HL-60/S4 (cell line): ENCODE data around the gene S100A13.
"Not testable (repeated sequence)": the region's sequence is repeated elsewhere in the genome, so short reads cannot be mapped to it uniquely, and the experiment has no call there.

Experiments
- in situ Hi-C: fragments of 300-500 bp; cut with MboI; formaldehyde crosslinking; loops from 2 replicates; pipeline ENCODE4 v1.14.3; 2022; ENCODE audit warnings: low sequenced_read_pairs

Gene S100A13

DNA sequence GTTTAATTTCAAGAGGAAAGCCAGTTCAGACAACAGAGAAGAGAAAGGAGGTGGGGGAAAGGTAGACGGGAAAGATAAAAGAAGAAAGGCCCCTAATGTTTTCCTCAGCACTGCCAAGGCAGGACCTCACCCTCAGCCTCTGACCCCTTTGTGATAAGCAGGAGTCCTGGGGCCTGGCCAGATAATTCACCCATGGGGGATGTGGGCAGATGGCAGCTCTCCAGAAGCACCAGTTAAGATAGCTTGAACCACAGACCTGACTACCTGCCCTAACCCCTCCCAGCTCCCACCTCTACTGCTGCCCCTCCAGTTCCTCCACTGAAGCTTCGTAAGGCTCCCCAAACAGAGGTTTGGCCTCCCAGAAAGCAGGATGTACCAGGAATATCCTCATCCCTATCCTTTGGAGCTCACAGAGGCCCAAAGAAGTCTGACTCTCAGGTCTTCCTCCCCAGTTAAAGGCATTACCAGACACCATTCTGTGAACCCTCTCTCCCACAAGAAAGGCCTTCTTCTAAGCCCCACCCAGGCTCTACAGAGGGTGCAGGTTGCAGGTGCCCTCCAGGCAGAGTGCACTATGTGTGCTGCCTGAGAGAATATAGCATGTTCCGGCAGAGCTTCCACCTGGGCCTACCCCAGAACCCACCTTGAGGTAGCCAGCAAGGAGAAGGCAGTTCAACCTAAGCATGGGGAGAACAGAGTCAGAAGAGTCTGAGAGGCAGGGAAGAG, 22.0 kb upstream of the S100A13 start:
- in situ Hi-C loops: no loop called here

DNA sequence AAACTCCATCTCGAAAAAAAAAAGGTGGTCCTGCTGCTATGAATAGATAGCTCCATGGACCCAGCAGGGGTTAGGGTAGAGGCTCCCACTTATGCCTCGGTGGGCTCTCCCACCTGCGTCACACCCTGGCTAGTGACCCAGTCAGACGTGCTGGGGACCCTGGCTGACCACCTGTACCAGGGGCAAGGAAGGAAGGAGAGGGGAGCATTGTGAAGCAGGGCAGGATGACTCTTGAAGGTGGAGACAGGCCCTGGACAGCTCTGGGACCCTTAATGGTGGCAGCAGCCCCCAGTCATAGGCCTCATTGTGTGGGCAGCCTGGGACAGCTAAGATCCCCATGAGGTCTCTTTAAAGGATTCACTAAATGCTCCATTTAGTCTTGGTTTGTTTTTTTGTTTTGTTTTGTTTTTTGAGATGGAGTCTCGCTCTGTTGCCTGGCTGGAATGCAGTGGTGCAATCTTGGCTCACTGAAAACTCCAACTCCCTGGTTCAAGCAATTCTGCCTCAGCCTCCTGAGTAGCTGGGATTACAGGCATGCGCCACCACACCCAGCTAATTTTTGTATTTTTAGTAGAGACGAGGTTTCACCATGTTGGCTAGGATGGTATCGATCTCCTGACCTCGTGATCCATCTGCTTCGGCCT, 20.8 kb upstream of the S100A13 start:
- in situ Hi-C loops: no loop called here

- in situ Hi-C loops: no loop called here
Measured at GRCh38 chr1:153647346-153647714, 20.0 kb upstream of the S100A13 start.

DNA sequence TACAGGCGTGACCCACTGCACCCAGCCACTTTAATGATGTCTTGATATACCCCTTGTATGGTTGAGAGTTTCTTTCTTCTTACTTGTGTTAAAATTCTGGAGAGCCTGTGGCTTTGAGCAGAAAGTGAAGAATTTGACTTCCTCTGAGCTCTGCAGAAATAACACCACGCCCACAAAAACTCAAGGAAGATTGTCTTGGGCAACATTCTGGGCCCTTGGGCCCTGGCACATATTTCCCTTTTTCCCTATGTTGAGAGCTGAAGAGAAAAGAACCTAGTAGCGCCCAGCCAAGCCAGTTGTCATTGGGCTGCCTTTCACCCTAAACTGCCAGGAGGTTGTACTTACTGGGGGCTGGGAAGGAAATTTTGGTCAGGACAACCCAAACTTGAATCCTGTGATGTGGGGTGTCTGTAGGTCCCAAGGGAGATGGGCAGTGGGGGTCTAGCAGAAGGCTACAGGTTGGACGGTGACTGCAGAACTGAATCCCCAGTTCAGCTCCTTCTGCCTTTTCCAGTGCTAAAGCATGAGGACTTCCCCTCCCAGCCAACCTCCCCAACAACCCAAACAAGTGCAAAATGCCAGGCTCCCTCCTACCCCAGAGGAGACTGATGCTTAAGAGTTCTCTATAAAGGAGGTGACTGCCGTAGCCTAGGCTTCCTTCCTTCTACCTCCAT, 19.5 kb upstream of the S100A13 start:
- in situ Hi-C loops: no loop called here

DNA sequence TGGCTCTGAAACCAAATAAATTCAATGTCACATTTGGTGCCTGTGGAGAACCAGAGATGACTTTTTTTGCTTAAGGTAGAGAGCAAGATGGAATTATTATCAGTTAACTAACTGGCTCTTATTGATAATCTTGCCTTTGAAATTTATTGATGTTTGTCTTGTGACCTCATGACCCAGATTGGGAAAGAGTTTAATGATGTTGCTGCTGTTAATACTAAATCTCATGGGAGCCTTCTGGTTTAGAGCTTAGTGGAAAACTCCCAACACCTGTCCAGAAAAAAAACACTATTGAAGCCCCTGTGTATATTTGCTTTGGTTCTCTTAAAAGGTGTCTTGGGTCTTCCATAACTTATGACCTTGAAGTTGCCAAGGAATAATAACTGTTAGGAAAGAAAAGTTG, 16.5 kb upstream of the S100A13 start:
- in situ Hi-C loops: no loop called here

GRCh38 chr1:153643100-153643499, 15.8 kb upstream of the S100A13 start:
- in situ Hi-C loops: no loop called here

- in situ Hi-C loops: no loop called here
Measured at GRCh38 chr1:153642161-153642560, 14.9 kb upstream of the S100A13 start.

- in situ Hi-C loops: no loop called here
Measured at GRCh38 chr1:153640861-153641260, 13.6 kb upstream of the S100A13 start.

DNA sequence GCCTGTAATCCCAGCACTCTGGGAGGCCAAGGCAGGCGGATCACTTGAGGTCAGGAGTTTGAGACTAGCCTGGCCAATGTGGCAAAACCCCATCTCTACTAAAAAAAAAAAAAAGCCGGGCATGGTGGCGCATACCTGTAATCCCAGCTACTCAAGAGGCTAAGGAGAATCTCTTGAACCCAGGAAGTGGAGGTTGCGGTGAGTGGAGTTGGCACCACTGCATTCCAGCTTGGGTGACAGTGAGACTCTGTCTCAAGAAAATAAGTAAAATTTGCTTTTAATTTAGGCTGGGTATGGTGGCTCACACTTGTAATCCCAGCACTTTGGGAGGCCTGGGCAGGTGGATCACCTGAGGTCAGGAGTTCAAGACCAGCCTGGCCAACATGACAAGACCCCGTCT, 12.9 kb upstream of the S100A13 start:
- in situ Hi-C loops: not testable (repeated sequence)

DNA sequence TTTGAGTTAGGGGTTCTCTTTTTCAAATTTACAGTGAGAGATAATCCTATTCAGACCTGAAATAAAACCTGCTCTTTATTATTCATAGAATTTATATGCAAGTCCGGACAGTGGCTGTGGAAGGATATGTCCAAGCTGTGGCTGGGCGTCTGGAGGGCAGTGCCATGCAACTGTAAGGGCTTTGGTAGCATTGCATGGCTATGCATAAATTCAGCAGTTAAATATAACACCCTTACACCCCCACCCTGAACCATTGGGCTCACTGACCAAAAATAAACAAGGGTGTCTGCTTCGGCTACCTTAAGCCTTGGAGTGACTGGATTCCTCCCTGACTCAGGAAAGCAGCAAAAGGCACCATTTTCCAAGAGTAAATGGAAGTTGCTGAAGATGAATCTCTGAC, 12.0 kb upstream of the S100A13 start:
- in situ Hi-C loops: no loop called here

GRCh38 chr1:153638261-153638660, 11.0 kb upstream of the S100A13 start:
- in situ Hi-C loops: no loop called here

- in situ Hi-C loops: no loop called here
Measured at GRCh38 chr1:153636312-153636711, 9.0 kb upstream of the S100A13 start.

DNA sequence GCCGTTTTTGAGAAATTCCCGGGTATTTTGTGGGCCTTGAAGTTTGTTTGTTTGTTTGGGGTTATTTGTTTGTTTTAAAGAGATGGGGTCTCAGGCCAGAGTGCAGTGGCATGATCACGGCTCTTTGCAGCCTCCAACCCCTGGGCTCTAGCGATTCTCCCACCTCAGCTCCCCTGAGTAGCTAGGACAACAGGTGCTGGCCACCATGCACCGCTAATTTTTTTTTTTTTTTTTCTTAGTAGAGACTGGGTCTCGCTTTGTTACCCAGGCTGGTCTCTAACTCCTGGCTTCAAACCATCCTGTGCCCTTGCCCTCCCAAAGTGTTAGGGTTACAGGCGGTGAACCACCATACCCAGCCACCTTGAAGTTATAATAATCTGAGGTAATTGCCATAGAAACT, 8.6 kb upstream of the S100A13 start:
- in situ Hi-C loops: no loop called here

DNA sequence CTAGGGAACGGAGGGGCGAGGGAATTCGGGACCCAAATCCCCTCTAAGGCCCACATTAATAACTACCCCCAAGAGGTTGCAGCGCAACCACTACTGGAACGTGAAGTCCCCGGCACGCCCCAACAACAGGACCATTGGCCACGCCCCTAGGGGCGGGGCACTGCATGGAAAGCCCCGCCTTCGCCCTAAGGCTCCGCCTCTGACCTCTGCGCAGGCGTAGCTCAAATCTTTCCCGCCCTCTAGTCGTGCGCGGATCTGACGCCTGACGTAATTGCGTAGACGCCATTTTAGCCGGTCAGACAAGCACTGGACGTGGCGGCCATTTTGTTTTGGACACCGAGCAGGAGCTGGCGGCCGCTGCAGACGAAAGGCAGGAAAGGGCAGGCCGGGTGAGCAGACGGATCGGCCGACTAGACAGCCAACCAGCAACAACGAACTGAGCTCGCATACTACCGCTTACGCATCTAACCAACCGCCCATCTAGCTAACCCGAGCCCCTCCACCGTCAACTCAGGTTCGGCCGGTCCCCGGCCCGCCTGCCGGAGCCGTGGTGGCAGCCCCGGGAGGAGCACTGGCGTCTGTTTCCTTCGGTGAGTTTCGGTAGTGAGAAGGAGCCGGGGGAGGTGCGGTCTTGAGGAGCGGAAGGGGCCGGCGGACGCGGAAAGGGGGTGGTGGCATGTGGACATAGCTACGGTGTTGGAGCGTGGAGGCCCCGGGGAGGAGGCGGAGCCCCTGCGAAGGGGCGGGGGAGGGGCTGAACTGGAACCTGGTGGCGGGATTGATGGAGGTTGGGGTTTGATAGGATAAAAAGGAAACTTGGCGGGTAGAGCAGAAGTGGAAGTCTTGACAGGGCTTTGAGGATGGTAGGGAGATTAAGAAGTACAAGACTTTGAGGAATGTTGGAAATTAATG, 6.7 kb upstream of the S100A13 start, which contains the start of gene CHTOP:
CHTOP (plus strand) TSS at position 313 of the 912 bp plus-strand sequence. CDS start 2,523 bp downstream, outside the sequence.
- in situ Hi-C loops: no loop called here

DNA sequence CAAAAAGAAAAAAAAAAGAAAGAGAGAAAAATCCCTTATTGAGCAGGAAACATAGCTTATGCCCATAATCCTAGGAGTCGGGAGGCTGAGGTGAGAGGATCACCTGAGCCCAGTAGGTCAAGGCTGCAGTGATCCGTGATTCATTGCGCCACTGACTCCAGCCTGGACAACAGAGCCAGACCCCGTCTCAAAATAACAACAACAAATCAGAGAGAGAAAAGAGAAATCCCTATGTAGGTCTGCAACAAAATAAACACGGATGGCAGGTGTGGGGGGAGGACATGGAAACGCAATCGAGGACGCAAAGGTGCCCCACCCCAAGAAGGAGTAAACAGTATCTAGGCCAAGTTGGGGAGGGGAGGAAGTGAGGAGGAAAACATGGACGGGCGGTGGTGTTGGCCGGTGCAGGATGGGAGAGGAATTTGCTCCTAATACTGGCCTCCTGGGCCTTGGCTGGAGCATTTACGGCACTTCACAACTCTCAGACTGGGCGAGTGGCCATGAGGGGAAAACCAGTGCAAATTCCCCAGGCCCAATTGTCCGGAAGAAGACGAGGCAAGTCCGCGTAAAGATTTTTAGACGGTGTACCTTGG, 6.0 kb upstream of the S100A13 start:
- in situ Hi-C loops: no loop called here

DNA sequence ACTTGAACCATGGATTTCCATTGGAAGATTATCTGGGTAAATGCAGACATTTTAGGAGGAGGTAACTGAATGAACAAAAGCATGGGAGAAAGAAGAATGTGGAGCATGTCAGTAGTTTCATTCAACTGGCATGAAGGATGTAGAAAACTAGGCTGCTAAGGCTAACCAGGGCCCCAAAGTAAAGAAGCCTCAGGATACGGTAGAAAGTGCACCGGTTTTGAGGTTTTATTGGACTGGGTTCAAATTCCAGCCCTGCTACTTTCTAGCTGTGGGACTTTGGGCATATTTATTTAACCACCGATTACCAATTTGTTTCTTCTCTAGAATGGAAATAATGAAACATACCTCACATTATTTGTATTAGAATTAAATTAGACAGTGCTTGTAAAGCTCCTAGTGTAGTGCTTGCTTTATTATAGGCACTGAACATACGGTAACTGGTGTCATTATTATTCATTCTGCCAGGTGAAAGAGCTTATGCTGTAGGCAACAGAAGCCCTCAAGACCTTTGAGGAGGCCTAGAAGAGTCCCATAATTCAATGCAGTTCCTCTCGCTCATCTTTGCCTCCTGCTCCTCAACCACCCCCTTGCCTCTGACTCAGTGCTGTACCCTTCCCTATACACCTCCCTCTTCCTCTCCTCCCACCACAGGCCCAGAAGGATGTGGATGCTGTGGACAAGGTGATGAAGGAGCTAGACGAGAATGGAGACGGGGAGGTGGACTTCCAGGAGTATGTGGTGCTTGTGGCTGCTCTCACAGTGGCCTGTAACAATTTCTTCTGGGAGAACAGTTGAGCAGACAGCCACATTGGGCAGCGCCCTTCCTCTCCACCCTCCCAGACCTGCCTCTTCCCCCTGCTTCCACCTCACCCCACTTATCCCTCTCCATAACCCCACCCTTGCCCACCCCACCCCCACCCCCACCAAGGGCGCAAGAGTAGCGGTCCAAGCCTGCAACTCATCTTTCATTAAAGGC, 4.0 kb upstream of the S100A13 start:
- in situ Hi-C loops: no loop called here

- in situ Hi-C loops: no loop called here
Measured at GRCh38 chr1:153630384-153630783, 3.1 kb upstream of the S100A13 start.

DNA sequence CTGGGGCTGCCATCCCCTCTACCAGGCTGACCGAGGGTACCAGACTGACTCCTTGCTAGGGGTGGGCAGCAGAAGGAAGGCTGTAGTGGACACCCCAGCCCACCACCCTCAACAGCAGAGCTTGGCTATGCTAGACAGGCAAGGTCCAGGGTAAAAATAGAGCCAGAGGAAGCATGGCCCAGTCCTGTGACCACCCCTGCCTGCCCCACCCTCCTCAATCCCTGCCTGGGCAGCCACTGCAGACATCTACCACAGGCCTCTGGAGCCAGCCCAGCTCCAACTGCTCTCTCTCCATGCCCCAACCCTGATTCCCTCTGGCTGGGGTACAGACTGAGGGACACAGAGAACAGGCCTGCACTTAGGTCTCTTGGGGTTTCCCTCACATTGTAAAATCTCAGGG, 2.7 kb upstream of the S100A13 start:
- in situ Hi-C loops: loop anchor here (10.0 kb wide), 1 partner anchor 55 kb away; no protein-coding TSS in a partner anchor

- in situ Hi-C loops: loop anchor here (10.0 kb wide), 1 partner anchor 55 kb away; no protein-coding TSS in a partner anchor
Measured at GRCh38 chr1:153629343-153629665, 2.0 kb upstream of the S100A13 start.
